ENCODE results near the gene RTCA.

GRCh38 chr1:100299521-100300222, 33.7 kb downstream of the RTCA start:
- TF ChIP-seq CTCF (IDR thresholded peaks at IDR 0.05) (no peak), POLR2AphosphoS5 (IDR thresholded peaks at IDR 0.05) (no peak)
